ENCODE results near the gene HPD.

DNA sequence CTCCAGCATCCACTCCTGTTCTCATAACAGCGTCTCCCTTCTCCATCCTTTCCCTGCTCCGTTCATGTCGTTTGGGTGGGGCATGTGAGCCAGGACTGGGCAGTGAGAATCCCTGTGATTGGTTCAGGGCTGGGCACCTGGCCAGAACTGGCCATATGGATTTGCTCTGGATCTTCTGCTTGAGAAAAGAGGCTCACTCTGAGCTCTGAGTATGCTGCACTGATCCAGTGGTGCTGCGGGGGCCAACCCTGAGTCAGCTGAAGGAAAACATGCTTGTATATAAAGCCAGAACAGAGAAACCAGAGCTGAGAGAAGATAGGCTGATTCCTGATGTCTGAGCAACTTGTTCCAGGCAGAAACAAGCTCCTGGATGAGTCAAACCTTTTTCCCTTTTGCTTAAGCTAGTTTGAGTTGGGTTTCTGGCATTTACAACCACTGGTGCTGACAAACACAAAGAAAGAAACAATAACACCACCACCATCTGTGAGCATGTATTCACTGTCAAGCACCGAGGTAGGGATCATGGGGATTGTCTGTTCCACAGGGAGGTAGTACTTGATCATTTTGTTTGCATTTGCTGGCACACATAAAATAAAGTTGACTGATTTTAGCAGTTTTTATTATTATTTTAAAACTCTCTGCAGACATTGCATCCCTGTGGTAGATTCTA is 14.0 kb upstream of the HPD start:
- TF ChIP-seq, protein P1, sequence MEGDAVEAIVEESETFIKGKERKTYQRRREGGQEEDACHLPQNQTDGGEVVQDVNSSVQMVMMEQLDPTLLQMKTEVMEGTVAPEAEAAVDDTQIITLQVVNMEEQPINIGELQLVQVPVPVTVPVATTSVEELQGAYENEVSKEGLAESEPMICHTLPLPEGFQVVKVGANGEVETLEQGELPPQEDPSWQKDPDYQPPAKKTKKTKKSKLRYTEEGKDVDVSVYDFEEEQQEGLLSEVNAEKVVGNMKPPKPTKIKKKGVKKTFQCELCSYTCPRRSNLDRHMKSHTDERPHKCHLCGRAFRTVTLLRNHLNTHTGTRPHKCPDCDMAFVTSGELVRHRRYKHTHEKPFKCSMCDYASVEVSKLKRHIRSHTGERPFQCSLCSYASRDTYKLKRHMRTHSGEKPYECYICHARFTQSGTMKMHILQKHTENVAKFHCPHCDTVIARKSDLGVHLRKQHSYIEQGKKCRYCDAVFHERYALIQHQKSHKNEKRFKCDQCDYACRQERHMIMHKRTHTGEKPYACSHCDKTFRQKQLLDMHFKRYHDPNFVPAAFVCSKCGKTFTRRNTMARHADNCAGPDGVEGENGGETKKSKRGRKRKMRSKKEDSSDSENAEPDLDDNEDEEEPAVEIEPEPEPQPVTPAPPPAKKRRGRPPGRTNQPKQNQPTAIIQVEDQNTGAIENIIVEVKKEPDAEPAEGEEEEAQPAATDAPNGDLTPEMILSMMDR (IDR thresholded peaks at IDR 0.05; ENCODE audit: borderline replicate concordance, extremely low read depth, low read length, poor library complexity, severe bottlenecking), result no peak
- no peak for TF ChIP-seq EZH2 (IDR thresholded peaks at IDR 0.05; ENCODE audit: borderline replicate concordance, low read depth, low read length, severe bottlenecking)
